Activated naive CD4-positive, alpha-beta T cell treated with anti-CD3 and anti-CD28 coated beads, Interleukin-2, amount 10 ng/mL, durations not matched to agents 7 days and 5 days (primary cell): ENCODE data around the gene DMC1.

ENCODE experiments used
- CTCF ChIA-PET: fragments of 350-600 bp; sonication (Branson Sonifier 250); formaldehyde crosslinking; loops from one replicate; lab custom pipeline; 2021; ENCODE audit warnings: antibody characterized with exemption; lab: Charles Lee
- DNase-seq: peaks from one replicate; pipeline ENCODE4 v3.0.0-alpha.2; 2020
- H3K27ac Mint-ChIP-seq: one replicate; pipeline ENCODE4 v1.8.0; 2021; ENCODE audit warnings: mild to moderate bottlenecking, moderate library complexity, mixed read lengths
- H3K27me3 Mint-ChIP-seq: one replicate; pipeline ENCODE4 v1.8.0; 2021; ENCODE audit warnings: mild to moderate bottlenecking, mixed read lengths
- H3K36me3 Mint-ChIP-seq: one replicate; pipeline ENCODE4 v1.8.0; 2021; ENCODE audit warnings: mixed read lengths
- H3K4me1 Mint-ChIP-seq: one replicate; pipeline ENCODE4 v1.8.0; 2021; ENCODE audit warnings: mixed read lengths
- H3K4me3 Mint-ChIP-seq: one replicate; pipeline ENCODE4 v1.8.0; 2021; ENCODE audit warnings: mild to moderate bottlenecking, moderate library complexity, mixed read lengths
- H3K9me3 Mint-ChIP-seq: one replicate; pipeline ENCODE4 v1.8.0; 2021; ENCODE audit warnings: mixed read lengths

Gene DMC1

DNA sequence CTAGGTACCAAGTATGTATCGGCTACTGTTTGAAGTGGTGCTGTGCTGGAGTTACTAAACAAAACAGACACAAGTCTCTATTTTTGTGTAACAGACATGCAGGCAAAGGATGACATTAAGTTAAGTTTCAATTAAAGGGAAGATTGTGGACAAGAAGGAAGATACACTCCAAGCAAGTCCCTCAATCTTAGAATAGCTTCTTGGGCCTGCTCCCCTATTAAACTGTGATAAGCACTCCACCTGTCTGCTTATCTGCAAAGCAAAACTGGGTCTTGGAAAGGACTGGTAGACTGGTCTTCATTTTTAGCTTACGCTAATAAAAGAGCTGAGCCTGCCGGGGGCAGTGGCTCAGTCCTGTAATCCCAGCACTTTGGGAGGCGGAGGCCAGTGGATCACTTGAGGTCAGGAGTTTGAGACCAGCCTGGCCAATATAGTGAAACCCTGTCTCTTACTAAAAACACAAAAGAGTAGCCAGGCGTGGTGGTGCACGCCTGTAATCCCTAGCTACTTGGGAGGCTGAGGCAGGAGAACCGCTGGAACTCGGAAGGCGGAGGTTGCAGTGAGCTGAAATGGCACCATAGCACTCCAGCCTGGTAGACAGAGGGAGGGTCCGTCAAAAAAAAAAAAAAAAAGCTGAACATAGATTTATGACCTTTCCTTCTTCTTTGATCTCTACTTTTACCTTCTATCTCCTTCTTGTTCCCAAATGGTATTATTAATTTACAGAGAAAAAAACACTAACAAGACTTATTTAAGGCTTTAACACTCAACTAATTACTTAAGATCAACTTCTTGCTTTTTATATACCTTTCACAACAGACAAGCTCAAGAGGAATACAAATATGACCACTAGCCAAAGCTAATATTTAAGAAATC, 67.9 kb downstream of the DMC1 start:
- Mint-ChIP-seq H3K4me1 (peaks cover 66% of the 10 kb centered on the region), H3K27ac (peak overlapping the region; percentile 19), H3K27me3 (peaks cover 3% of the 10 kb centered on the region), H3K9me3 (no peaks in the 10 kb centered on the region), H3K4me3 (peak overlapping the region; percentile 99), H3K36me3 (peaks cover 74% of the 10 kb centered on the region)
- CTCF ChIA-PET: interaction anchor here (0.9 to 1.6 kb wide), 2 partner anchors 12 to 14 kb away, joined by 3 to 5 read pairs; no protein-coding TSS in a partner anchor
- DNase-seq: no peak

DNA sequence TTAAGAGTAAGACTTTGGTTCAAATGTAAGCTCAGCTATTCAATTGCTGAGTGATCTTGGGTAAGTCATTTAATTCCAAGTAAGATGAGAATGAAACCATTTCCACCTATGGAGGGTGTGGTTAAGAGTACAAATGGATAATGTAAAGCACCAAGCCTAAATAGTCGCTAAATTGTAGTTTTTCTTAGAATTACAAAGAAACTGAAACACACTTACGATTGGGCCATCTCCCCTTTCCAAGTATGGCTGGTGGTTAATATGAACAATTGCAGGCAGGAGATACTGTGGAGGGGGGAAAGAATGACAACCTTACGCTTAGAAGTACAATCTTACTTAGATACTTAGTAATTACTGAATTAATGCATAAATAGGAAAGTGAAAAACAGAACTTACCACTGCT, 72.1 kb downstream of the DMC1 start:
- H3K27me3 Mint-ChIP-seq: no peaks in the 10 kb centered on the region
- H3K9me3 Mint-ChIP-seq: no peaks in the 10 kb centered on the region
- peaks cover 75% of the 10 kb centered on the region for H3K36me3 Mint-ChIP-seq
- no peak overlapping the region for H3K4me3 Mint-ChIP-seq
- H3K4me1 Mint-ChIP-seq: peaks cover 71% of the 10 kb centered on the region
- DNase-seq: no peak
- H3K27ac Mint-ChIP-seq: peak overlapping the region; percentile 62
- CTCF ChIA-PET: no interaction called here

DNA sequence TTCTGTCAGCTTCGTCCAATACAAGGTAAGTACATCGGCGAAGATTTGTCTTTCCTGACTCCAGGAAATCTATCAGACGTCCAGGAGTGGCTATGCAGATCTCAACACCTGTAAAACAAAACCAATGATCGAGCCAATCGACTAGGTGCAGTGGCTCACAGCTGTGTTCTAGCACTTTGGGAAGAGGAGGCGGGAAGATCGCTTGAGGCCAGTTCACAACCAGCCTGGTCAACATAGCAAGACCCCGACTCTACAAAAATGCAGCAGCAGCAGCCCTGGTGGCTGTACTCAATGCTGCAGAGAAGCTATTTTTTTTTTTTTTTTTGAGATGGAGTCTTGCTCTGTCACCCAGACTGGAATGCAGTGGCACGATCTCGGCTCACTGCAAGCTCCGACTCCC, 75.0 kb downstream of the DMC1 start:
- no peaks in the 10 kb centered on the region for H3K9me3 Mint-ChIP-seq
- peak overlapping the region; percentile 54 for H3K27ac Mint-ChIP-seq
- no peaks in the 10 kb centered on the region for H3K27me3 Mint-ChIP-seq
- H3K4me3 Mint-ChIP-seq: no peak overlapping the region
- peaks cover 70% of the 10 kb centered on the region for H3K36me3 Mint-ChIP-seq
- DNase-seq: no peak
- CTCF ChIA-PET: interaction anchor here (1.0 kb wide), 1 partner anchor 76 kb away, joined by 3 read pairs; no protein-coding TSS in a partner anchor
- peaks cover 63% of the 10 kb centered on the region for H3K4me1 Mint-ChIP-seq

DNA sequence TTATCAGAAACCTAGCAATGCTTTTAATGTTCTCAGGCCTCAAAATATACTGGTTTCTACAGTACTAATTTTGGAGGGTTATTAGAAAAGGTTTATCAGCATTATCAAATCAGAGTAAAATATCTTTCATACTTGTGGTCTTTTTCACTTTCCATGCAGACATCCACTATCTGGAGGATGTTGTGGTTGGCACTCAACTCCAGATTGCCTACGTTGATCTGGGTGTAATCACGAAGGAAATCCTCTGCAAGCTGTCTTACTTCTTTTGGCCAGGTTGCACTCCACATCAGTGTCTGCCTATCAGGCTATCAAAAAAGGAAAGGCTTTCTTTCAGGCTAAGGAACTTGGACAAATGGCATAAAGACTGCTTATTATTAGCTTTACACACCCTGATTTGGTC, 75.5 kb downstream of the DMC1 start:
- no peaks in the 10 kb centered on the region for H3K9me3 Mint-ChIP-seq
- peaks cover 65% of the 10 kb centered on the region for H3K4me1 Mint-ChIP-seq
- peak overlapping the region; percentile 54 for H3K27ac Mint-ChIP-seq
- H3K4me3 Mint-ChIP-seq: no peak overlapping the region
- no peak for DNase-seq
- CTCF ChIA-PET: interaction anchor here (1.0 kb wide), 1 partner anchor 76 kb away, joined by 3 read pairs; no protein-coding TSS in a partner anchor
- peaks cover 73% of the 10 kb centered on the region for H3K36me3 Mint-ChIP-seq
- H3K27me3 Mint-ChIP-seq: no peaks in the 10 kb centered on the region

DNA sequence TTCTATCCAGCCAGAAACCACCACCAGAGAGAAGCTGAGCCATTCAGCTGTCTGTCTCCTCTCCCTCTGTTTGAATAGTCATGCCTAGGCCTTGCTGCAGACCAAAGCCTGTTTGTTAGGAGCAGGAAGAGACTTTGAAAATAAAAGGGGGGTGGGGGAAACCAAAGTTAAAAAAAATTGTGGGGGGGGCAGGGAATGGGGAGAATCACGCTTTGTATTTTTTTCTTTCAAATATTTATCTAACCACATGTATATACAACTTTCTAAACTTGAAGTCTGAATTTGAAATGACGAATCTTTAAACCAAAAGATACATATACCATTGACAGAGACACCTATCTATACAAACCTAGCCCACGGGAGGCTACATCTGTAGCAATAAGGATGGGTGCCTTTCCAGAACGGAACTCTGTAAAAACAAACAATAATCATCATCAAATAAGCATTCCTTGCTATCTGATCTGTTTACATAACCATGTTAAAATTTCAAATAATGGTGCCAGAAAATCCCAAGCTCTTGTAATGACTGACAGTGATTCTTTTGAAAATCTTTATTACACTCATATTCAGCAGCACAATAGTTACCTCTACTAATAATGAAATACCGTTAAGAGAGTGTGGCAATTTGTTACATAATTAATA, 78.2 kb downstream of the DMC1 start:
- Mint-ChIP-seq H3K36me3 (peaks cover 69% of the 10 kb centered on the region), H3K27ac (no peak overlapping the region), H3K27me3 (no peaks in the 10 kb centered on the region), H3K9me3 (no peaks in the 10 kb centered on the region), H3K4me1 (peaks cover 57% of the 10 kb centered on the region), H3K4me3 (no peak overlapping the region)
- CTCF ChIA-PET: interaction anchor here (0.8 to 3.5 kb wide), 3 partner anchors 17 to 79 kb away, joined by 3 to 19 read pairs (median 4); partner anchors contain the start of gene DMC1
- no peak for DNase-seq

DNA sequence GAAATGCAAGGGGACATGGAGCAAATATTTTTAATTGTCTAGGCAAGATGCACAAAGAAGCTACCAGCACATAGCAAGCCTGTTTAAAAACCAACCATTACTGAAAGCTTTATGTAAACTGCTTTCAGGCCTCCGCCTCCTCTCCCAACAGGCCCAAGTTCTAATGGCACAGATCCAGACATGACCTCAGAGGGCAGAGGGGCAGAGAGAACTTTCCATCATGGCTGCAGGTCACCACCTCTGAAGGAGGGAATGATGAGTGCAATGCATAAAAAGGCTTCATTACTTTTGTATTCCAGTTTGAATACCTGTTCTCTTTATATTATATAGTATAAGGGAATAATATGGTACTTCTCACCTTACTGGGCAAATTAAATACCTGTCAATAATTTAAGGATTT, 79.1 kb downstream of the DMC1 start:
- Mint-ChIP-seq H3K36me3 (peaks cover 73% of the 10 kb centered on the region), H3K9me3 (no peaks in the 10 kb centered on the region), H3K4me3 (no peak overlapping the region), H3K4me1 (peaks cover 61% of the 10 kb centered on the region), H3K27me3 (no peaks in the 10 kb centered on the region), H3K27ac (peak overlapping the region; percentile 67)
- DNase-seq: no peak
- CTCF ChIA-PET: interaction anchor here (0.7 to 3.5 kb wide), 3 partner anchors 9 to 439 kb away, joined by 3 to 19 read pairs (median 4); partner anchors contain the start of gene DMC1

DNA sequence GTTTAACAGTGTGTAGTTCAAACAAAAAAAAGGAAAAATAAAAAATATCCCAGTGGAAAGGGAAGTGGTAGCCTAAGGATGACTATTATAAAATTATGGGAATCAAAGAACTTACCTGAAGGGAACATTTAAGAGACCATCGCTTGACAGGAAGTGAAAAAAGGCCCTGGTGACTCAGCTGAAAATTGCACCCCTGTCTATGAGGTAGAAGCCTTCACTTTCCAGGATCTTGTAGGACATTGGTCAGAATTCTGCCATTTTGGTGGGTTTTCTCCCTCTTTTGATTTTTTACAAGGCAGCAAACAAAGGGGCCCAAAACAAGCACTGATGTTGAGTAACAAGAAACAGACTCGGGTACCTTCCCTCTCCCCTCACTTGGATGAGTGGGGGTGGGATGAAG, 79.5 kb downstream of the DMC1 start:
- Mint-ChIP-seq H3K9me3 (no peaks in the 10 kb centered on the region), H3K4me3 (no peak overlapping the region), H3K4me1 (peaks cover 60% of the 10 kb centered on the region), H3K36me3 (peaks cover 74% of the 10 kb centered on the region), H3K27me3 (no peaks in the 10 kb centered on the region), H3K27ac (peak overlapping the region; percentile 67)
- CTCF ChIA-PET: interaction anchor here (1.1 to 3.5 kb wide), 3 partner anchors 12 to 439 kb away, joined by 4 to 19 read pairs (median 5); partner anchors contain the start of gene DMC1
- no peak for DNase-seq

DNA sequence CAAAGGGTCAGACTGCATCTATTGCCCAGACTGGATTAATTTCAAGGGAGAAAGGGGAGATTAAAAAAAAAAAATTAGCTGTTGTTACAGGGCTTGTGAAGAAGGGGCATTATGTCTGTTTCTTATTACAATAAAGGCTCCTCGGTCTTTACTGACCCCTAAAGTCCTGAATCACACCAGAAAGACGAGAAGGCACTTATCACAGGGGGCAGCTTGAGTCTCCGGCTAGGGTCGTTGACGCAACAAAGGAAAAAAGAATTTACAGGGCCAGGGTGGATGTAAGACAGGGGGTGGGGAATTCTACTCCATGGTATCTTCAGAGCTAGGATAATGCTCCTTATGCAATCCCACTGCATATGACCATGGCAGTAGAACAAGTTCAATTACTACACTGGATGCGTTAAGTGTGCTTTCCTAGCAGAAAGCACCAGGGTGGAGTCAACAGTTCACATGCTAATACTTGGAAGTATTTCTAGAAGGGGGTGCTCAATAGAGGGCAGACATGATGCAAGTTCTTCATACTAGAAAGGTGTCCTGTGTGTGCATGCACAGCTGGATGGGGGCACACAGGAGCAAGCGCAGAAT, 80.3 kb downstream of the DMC1 start:
- Mint-ChIP-seq H3K4me3 (no peak overlapping the region), H3K9me3 (no peaks in the 10 kb centered on the region), H3K4me1 (peaks cover 54% of the 10 kb centered on the region), H3K27ac (peak overlapping the region; percentile 61), H3K36me3 (peaks cover 75% of the 10 kb centered on the region), H3K27me3 (no peaks in the 10 kb centered on the region)
- CTCF ChIA-PET: interaction anchor here (1.1 to 3.5 kb wide), 3 partner anchors 12 to 438 kb away, joined by 4 to 19 read pairs (median 5); partner anchors contain the start of gene DMC1
- DNase-seq: no peak

DNA sequence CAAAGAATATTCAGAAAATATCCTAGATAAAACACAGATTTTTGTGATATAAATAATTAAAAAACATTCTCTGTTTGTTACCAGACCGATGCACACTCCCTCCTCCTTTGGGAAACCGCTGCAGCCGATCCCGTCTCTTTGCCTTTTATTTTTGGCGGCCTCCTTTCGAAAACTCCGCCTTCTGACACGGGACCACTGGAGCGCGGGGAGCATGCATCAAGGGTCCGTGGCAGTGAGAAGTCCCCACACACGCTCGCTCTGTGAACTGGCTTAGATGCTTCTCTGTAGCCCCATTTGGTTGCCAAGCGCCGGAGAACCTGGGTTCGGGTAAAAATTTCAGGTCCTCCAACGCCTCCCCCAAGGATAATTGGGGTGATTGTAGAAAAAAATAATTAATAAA, 80.8 kb downstream of the DMC1 start:
- no peaks in the 10 kb centered on the region for H3K27me3 Mint-ChIP-seq
- H3K36me3 Mint-ChIP-seq: peaks cover 75% of the 10 kb centered on the region
- H3K4me1 Mint-ChIP-seq: peaks cover 52% of the 10 kb centered on the region
- CTCF ChIA-PET: interaction anchor here (3.5 kb wide), 1 partner anchor 82 kb away, joined by 19 read pairs; the partner anchor contains the start of gene DMC1
- no peaks in the 10 kb centered on the region for H3K9me3 Mint-ChIP-seq
- H3K4me3 Mint-ChIP-seq: no peak overlapping the region
- no peak overlapping the region for H3K27ac Mint-ChIP-seq
- DNase-seq: no peak

DNA sequence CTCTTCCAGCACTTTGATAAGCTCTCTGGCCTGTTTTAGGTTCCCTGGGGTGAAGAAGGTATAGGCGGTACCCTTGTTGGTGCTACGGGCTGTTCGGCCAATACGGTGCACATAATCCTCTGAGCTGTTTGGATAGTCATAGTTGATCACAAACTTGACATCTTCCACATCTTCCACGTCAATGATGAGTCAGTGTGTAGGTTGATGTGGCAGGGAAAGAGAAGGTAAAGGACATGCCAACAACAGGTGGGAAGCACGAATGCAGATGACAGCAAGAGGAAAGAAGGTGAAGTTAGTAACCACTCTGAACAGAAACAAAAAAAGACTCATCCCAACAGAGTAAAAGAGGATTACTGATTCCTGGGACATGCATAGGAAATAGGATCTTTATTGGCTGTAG, 82.0 kb downstream of the DMC1 start:
- CTCF ChIA-PET: interaction anchor here (1.1 to 1.6 kb wide), 2 partner anchors 9 to 84 kb away, joined by 3 to 4 read pairs; no protein-coding TSS in a partner anchor
- Mint-ChIP-seq H3K36me3 (peaks cover 75% of the 10 kb centered on the region), H3K27ac (no peak overlapping the region), H3K4me1 (peaks cover 47% of the 10 kb centered on the region), H3K4me3 (no peak overlapping the region), H3K9me3 (no peaks in the 10 kb centered on the region), H3K27me3 (no peaks in the 10 kb centered on the region)
- DNase-seq: no peak

DNA sequence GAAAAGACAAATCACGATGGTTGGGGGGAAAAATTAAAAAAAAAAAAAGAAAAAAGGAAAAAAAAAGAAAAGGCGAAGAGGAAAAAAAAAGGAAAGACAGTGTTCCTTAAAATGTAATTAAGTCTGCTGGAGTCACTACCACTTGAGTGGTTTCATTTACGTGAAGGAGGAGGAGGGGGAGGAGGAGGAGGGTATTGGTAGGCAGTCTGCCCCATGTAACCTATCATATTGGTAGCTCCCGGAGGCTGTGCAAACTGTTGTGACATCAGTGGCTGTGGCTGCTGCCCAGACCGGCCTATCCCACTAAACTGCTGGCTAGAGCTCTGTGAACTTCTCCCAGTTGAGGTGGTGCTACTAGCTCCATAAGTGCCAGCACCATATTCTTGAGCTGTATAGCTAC, 84.2 kb downstream of the DMC1 start:
- Mint-ChIP-seq H3K36me3 (peaks cover 82% of the 10 kb centered on the region), H3K27ac (peak overlapping the region; percentile 60), H3K4me3 (no peak overlapping the region), H3K4me1 (peaks cover 36% of the 10 kb centered on the region), H3K27me3 (no peaks in the 10 kb centered on the region), H3K9me3 (no peaks in the 10 kb centered on the region)
- DNase-seq: no peak
- CTCF ChIA-PET: no interaction called here

DNA sequence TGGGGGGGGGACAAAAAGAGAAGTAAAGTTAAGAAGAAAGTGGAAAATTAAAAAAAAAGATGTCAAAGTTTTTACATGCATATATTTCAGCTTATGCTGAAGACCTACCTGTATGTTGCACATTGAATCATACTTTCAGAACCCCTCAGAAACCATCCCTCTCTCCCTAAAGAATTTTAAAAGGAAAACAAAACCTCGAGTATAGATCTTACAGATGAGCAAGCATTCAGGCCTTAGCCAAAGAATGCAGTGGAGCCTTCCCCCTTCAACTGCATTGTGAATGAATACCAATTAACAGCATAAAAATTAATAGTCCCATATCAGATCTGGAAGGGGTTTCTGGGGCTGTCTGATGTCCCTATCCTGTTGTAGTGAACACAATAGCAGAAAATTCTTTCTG, 85.7 kb downstream of the DMC1 start:
- Mint-ChIP-seq H3K27me3 (no peaks in the 10 kb centered on the region), H3K4me1 (peaks cover 23% of the 10 kb centered on the region), H3K27ac (no peak overlapping the region), H3K4me3 (no peak overlapping the region), H3K36me3 (peaks cover 70% of the 10 kb centered on the region), H3K9me3 (no peaks in the 10 kb centered on the region)
- no peak for DNase-seq
- CTCF ChIA-PET: no interaction called here

DNA sequence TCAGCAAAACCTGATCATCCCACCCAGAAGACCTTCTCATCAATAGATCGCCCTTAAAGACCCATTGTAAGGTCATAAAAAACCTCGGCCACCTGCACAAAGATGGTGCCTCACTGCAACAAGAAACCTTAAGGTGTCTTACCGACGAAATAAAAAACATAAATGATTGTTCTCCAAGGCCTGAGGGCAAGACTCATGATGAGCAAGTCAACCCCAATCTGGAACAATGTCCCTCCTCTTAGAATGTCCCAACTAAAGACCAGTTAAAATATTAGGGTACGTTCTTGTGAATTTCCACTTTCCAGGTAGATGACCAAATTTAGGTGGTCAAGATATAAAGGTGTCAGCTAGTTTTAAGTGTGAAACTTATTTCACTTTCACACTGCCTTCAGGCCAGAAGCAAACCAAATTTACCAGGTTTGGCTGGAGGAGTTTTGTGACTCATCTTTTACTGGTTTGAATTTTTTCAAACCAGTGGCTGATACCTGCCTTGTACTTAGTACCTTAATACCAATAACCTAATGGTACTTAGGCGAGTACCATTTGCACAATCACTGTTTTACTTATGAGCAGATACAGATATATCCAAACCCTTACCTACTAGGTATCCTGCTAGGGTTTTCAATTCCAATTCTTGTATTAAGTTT, 87.2 kb downstream of the DMC1 start:
- Mint-ChIP-seq H3K4me3 (no peak overlapping the region), H3K27me3 (no peaks in the 10 kb centered on the region), H3K27ac (no peak overlapping the region), H3K9me3 (no peaks in the 10 kb centered on the region), H3K4me1 (peaks cover 17% of the 10 kb centered on the region), H3K36me3 (peaks cover 59% of the 10 kb centered on the region)
- CTCF ChIA-PET: no interaction called here
- no peak for DNase-seq
